HepG2 (cell line): Measurements from ENCODE around the gene CLASP1. TPM values are rescaled to one million over a fixed set of nuclear protein-coding genes. Genes with fewer than 3 reads are reported as not detected.

Experiments used
- ATAC-seq: fragments of 200-7000 bp; cut with Tn5 transposase; 3 replicates; pipeline ENCODE4 v1.9.1; 2020; ENCODE audit warnings: mild to moderate bottlenecking, moderate library complexity
- BruUV-seq: library from RNA; stranded (reverse); fragments of 400-500 nt; replicated peaks from 2 replicates; lab custom pipeline; 2021; lab: Mats Ljungman, UMichigan
- CTCF ChIA-PET: fragments of 300-600 bp; formaldehyde crosslinking; extraction: SDS; loops from one replicate; lab custom pipeline; 2021; ENCODE audit warnings: low total read pairs, inconsistent platforms, low intra/inter-chr PET ratio; lab: Yijun Ruan, JAX
- POLR2A ChIA-PET: fragments of 350-600 bp; sonication (Branson Sonifier 250); formaldehyde crosslinking; loops from one replicate; lab custom pipeline; 2020; ENCODE audit warnings: antibody characterized with exemption, inconsistent platforms; lab: Yijun Ruan, JAX
- DNase-seq: peaks from one replicate; pipeline ENCODE4 v3.0.0-alpha.2; 2015; ENCODE audit warnings: low spot score
- FAIRE-seq: peaks from 3 replicates; lab custom pipeline; 2011; peaks lifted over from hg19 to GRCh38; lab: Jason Lieb, UNC
- H2AFZ ChIP-seq: one replicate; pipeline ENCODE4 v1.6.1; 2011; ENCODE audit warnings: low read length, inconsistent platforms
- H3K27ac ChIP-seq: fragments of 300-600 bp; 3 replicates; pipeline ENCODE4 v1.8.0; 2011; ENCODE audit warnings: mixed run types, mild to moderate bottlenecking, mixed read lengths, low read length, inconsistent platforms; ENCODE audit not compliant: insufficient read depth; ENCODE audit errors: extremely low read length
- H3K27me3 ChIP-seq, 2 experiments: fragments of 200-600 bp in 1 of 2; 2 replicates in 1 of 2; 3 replicates in 1 of 2; pipeline versions ENCODE4 v1.6.0 to v1.8.0; 2011; ENCODE audit warnings: low read length in 2 of 2, mild to moderate bottlenecking in 2 of 2, moderate library complexity in 2 of 2, inconsistent platforms in 1 of 2; ENCODE audit not compliant: insufficient read depth in 2 of 2, control insufficient read depth in 1 of 2
- H3K36me3 ChIP-seq, 2 experiments: fragments of 200-600 bp in 1 of 2; replicated peaks in 1 of 2; 2 replicates in 1 of 2; 3 replicates in 1 of 2; pipeline versions ENCODE4 v1.5.1 to v1.8.0; 2011; ENCODE audit warnings: low read length in 2 of 2, inconsistent platforms in 1 of 2; ENCODE audit not compliant: insufficient read depth in 2 of 2, control insufficient read depth in 1 of 2
- H3K4me1 ChIP-seq: 2 replicates; pipeline ENCODE4 v1.5.1; 2012; ENCODE audit warnings: low read length, inconsistent platforms; ENCODE audit not compliant: insufficient read depth
- H3K4me2 ChIP-seq: 2 replicates; pipeline ENCODE4 v1.6.0; 2011; ENCODE audit warnings: low read depth, low read length, inconsistent platforms
- H3K4me3 ChIP-seq, 3 experiments: fragments of 200-600 bp in 1 of 3; sonication (generic), shearing (Covaris generic) in 1 of 3; replicated peaks in 1 of 3; 2 replicates each; pipeline ENCODE4 v1.5.1; 2011 to 2016; ENCODE audit warnings: low read length in 3 of 3, inconsistent platforms in 2 of 3, low read depth in 2 of 3, mild to moderate bottlenecking in 2 of 3, control low read depth in 1 of 3, mixed read lengths in 1 of 3; ENCODE audit not compliant: insufficient read depth in 1 of 3
- H3K79me2 ChIP-seq: one replicate; pipeline ENCODE4 v1.6.1; 2011; ENCODE audit warnings: low read length, inconsistent platforms; ENCODE audit not compliant: insufficient read depth
- H3K9ac ChIP-seq: 2 replicates; pipeline ENCODE4 v1.6.0; 2011; ENCODE audit warnings: mild to moderate bottlenecking, low read depth, low read length, inconsistent platforms; ENCODE audit not compliant: insufficient read depth
- H3K9me3 ChIP-seq: 2 replicates; pipeline ENCODE4 v1.5.1; 2012; ENCODE audit warnings: mild to moderate bottlenecking, low read length
- H4K20me1 ChIP-seq: 2 replicates; pipeline ENCODE4 v1.6.0; 2011; ENCODE audit warnings: inconsistent platforms, mild to moderate bottlenecking, low read length, moderate library complexity; ENCODE audit not compliant: insufficient read depth
- RBM39 ChIP-seq: fragments of 200-400 bp; formaldehyde crosslinking; IDR thresholded peaks from one replicate; pipeline ENCODE4 v1.6.1; 2018; ENCODE audit warnings: antibody characterized with exemption, mild to moderate bottlenecking, low read depth, low read length; ENCODE audit not compliant: poor library complexity, severe bottlenecking
- ZC3H4 ChIP-seq: sonication (generic); formaldehyde crosslinking; IDR thresholded peaks from 2 replicates; pipeline ENCODE4 v1.4.0; 2020; ENCODE audit warnings: missing genetic modification reagents, borderline replicate concordance
- ZNF326 ChIP-seq: sonication (generic); formaldehyde crosslinking; IDR thresholded peaks from 2 replicates; pipeline ENCODE4 v1.4.0; 2020; ENCODE audit warnings: missing genetic modification reagents, borderline replicate concordance
- ZNF558 ChIP-seq: sonication (generic); formaldehyde crosslinking; IDR thresholded peaks from 2 replicates; pipeline ENCODE4 v1.9.0; 2022; ENCODE audit warnings: mild to moderate bottlenecking, missing genetic modification reagents, borderline replicate concordance
- WGBS: methylation state at CpG from one replicate; pipeline ENCODE4 v1.1.6; 2017; ENCODE audit warnings: low lambda C conversion rate; 5-methylcytosine and 5-hydroxymethylcytosine counted together
- in situ Hi-C: cut with HindIII; loops from 2 replicates; pipeline ENCODE4 v1.10.0; 2017; ENCODE audit warnings: low pct_unique_long_range_greater_than_20kb; ENCODE audit not compliant: extremely low pct_ligation_motif_present
- intact Hi-C: fragments of 100-400 bp; cut with micrococcal nuclease; formaldehyde crosslinking; loops from one replicate; pipeline ENCODE4 v1.10.0; 2022; ENCODE audit not compliant: unreplicated experiment
- polyA plus RNA-seq, 8 experiments: library from polyadenylated mRNA; depleted of rRNA in 3 of 8; stranded (reverse) in 7 of 8; unstranded in 1 of 8; fragments of >200 nt; fragmentation: Illumina TruSeq in 4 of 8; extraction: Trizol in 4 of 8; gene quantifications; 2 replicates each; pipeline versions ENCODE4 v1.2.1 to v1.2.3, GENCODE V29; 2011 to 2016; ENCODE audit warnings: low read depth in 4 of 8, missing spikeins in 1 of 8, mixed read lengths in 1 of 8; ENCODE audit not compliant: insufficient read depth in 1 of 8
- total RNA-seq, 5 experiments: library from RNA; depleted of rRNA; stranded (reverse); fragments of >200 nt; fragmentation: Illumina TruSeq; extraction: Trizol; gene quantifications; 2 replicates each; pipeline ENCODE4 v1.2.3, GENCODE V29; 2016; ENCODE audit warnings: low read depth in 1 of 5
- TF ChIP-seq, protein P1 (sequence below): sonication (generic); formaldehyde crosslinking; IDR thresholded peaks from 2 replicates; pipeline ENCODE4 v1.9.0; 2021; ENCODE audit warnings: missing genetic modification reagents, borderline replicate concordance
- TF ChIP-seq, protein P2 (sequence below): sonication (generic); formaldehyde crosslinking; IDR thresholded peaks from 2 replicates; pipeline ENCODE4 v1.5.0; 2020; ENCODE audit warnings: missing genetic modification reagents

CLASP1 gene
- total and polyA plus RNA-seq, 2 of the 13 experiments (the other 11 are each of a cell fraction or from before 2014, with no cell fraction given), result 11.7 to 47.9 TPM

DNA sequence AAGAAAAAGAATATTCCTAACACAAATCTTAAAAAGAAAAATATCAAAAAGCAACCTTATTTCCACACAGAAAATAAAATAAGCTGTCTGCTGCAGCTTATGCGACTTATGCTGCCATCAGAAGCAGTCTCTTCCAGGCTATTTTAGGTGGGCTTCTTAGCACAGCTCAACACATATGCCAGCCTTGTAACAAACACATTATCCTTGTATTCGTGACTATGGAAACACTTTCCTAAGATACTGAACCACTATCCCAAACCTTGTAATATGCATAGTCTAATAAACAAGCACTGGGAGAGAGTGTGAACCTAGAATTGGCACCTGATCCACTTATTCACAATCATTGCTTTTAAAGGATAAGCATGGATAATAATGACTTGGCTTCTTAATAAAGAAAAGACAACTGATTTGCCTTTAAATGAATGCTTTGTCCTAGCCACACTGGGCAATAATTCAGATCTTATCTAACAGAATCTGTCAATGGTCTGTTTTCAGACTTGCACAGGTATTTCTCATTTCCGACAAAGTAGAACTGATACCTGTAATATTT lies 158.6 kb downstream of the CLASP1 start:
- Histone ChIP-seq H3K4me2 (no peak overlapping the region), H3K9me3 (no peaks in the 10 kb centered on the region), H3K9ac (no peak overlapping the region), H2AFZ (no peak overlapping the region), H3K36me3 (peaks cover 0 to 2% of the 10 kb centered on the region in 2 experiments; a peak in 1 of 5 replicates), H3K27ac (no peak overlapping the region), H3K79me2 (peaks cover 24% of the 10 kb centered on the region), H3K4me3 (no peak overlapping the region), H3K27me3 (no peaks in the 10 kb centered on the region), H4K20me1 (peaks cover 7% of the 10 kb centered on the region; the same call in 1 of the 2 replicates), H3K4me1 (peaks cover 16% of the 10 kb centered on the region)
- in situ Hi-C loops, result no loop called here
- DNase-seq (no peak), ATAC-seq (no peak), FAIRE-seq (no peak)
- POLR2A ChIA-PET, result no interaction called here
- WGBS, result 99% methylated on average over 3 of the region's 3 CpGs
- intact Hi-C loops, result no loop called here
- TF ChIP-seq, protein P1, sequence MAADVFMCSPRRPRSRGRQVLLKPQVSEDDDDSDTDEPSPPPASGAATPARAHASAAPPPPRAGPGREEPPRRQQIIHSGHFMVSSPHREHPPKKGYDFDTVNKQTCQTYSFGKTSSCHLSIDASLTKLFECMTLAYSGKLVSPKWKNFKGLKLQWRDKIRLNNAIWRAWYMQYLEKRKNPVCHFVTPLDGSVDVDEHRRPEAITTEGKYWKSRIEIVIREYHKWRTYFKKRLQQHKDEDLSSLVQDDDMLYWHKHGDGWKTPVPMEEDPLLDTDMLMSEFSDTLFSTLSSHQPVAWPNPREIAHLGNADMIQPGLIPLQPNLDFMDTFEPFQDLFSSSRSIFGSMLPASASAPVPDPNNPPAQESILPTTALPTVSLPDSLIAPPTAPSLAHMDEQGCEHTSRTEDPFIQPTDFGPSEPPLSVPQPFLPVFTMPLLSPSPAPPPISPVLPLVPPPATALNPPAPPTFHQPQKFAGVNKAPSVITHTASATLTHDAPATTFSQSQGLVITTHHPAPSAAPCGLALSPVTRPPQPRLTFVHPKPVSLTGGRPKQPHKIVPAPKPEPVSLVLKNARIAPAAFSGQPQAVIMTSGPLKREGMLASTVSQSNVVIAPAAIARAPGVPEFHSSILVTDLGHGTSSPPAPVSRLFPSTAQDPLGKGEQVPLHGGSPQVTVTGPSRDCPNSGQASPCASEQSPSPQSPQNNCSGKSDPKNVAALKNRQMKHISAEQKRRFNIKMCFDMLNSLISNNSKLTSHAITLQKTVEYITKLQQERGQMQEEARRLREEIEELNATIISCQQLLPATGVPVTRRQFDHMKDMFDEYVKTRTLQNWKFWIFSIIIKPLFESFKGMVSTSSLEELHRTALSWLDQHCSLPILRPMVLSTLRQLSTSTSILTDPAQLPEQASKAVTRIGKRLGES (CRISPR knock-in tag), result no peak
- TF ChIP-seq ZNF326 (CRISPR knock-in tag), result no peak
- no peak for TF ChIP-seq ZNF558
- no peak for TF ChIP-seq RBM39
- TF ChIP-seq, protein P2, sequence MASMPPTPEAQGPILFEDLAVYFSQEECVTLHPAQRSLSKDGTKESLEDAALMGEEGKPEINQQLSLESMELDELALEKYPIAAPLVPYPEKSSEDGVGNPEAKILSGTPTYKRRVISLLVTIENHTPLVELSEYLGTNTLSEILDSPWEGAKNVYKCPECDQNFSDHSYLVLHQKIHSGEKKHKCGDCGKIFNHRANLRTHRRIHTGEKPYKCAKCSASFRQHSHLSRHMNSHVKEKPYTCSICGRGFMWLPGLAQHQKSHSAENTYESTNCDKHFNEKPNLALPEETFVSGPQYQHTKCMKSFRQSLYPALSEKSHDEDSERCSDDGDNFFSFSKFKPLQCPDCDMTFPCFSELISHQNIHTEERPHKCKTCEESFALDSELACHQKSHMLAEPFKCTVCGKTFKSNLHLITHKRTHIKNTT (CRISPR knock-in tag), result no peak
- TF ChIP-seq ZC3H4 (CRISPR knock-in tag), result no peak
- BruUV-seq, result no TSS peak
- CTCF ChIA-PET, result no interaction called here
